Neutrophil (primary cell): ENCODE measurements around the gene KRT10.
"Not testable (repeated sequence)": the region's sequence is repeated elsewhere in the genome, so short reads cannot be mapped to it uniquely, and the experiment has no call there.

Experiments used
- H3K27ac ChIP-seq: fragments of 200-600 bp; sonication (generic); 2 replicates; pipeline ENCODE4 v1.5.1; 2016; ENCODE audit warnings: mild to moderate bottlenecking, moderate library complexity
- H3K27me3 ChIP-seq: fragments of 200-600 bp; sonication (generic); 2 replicates; pipeline ENCODE4 v1.6.0; 2016; ENCODE audit warnings: mild to moderate bottlenecking
- H3K36me3 ChIP-seq: fragments of 200-600 bp; sonication (generic); 2 replicates; pipeline ENCODE4 v1.5.1; 2017
- H3K4me1 ChIP-seq, 2 experiments: fragments of 200-600 bp in 1 of 2; sonication (generic) in 1 of 2; 1 replicate in 1 of 2; 2 replicates in 1 of 2; pipeline versions ENCODE4 v1.5.1 to v1.6.1; 2013 to 2016; ENCODE audit warnings: low read depth in 1 of 2, low read length in 1 of 2, mild to moderate bottlenecking in 1 of 2, moderate library complexity in 1 of 2; ENCODE audit not compliant: control insufficient read depth in 1 of 2, insufficient read depth in 1 of 2
- H3K4me3 ChIP-seq, 2 experiments: fragments of 200-600 bp in 1 of 2; sonication (generic) in 1 of 2; 1 replicate in 1 of 2; 2 replicates in 1 of 2; pipeline ENCODE4 v1.5.1; 2013 to 2016; ENCODE audit warnings: low read depth in 1 of 2, low read length in 1 of 2, mild to moderate bottlenecking in 1 of 2, moderate library complexity in 1 of 2
- H3K9me3 ChIP-seq: fragments of 200-600 bp; sonication (generic); 2 replicates; pipeline ENCODE4 v1.5.1; 2016
- CTCF ChIP-seq: fragments of 200-600 bp; sonication (generic); IDR thresholded peaks from 2 replicates; pipeline ENCODE4 v1.5.1; 2016; ENCODE audit warnings: antibody characterized with exemption

The KRT10 gene

DNA sequence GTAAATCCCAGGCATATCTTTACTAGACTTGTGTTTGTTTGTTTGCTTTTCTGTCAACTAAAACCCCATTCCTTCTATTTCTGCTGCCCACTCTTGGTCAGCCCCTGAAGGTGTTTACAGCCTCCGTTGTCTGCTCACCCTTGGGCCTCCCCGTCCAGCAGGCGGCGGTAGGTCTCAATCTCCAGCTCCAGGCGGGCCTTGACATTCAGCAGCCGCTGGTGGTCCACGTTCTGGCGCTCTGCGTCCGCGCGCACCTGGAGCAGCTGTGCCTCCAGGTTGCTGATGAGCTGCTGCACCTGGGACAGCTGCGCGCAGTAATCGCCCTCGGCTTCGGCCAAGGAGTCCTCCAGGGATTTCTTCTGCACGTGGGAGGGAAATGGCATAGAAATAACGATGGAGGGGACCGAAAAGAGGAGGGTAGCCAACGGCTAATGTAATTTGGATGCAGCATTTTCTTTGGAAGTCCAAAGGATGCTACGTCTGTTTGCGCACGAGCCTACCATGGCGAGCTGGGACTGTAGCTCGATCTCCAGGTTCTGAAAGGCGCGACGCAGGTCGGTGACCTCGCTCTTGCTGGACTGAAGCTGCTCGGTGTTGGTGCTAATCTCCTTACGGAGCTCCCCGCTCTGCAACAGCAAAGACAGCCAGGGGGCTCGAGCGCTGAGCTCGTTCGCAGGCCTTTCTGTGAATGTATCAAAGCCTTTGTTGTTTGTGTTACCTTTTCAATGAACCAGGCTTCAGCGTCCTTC lies 40.7 kb upstream of the KRT10 start:
- TF ChIP-seq CTCF, result no peak
- H3K9me3 ChIP-seq, result no peaks in the 10 kb centered on the region

DNA sequence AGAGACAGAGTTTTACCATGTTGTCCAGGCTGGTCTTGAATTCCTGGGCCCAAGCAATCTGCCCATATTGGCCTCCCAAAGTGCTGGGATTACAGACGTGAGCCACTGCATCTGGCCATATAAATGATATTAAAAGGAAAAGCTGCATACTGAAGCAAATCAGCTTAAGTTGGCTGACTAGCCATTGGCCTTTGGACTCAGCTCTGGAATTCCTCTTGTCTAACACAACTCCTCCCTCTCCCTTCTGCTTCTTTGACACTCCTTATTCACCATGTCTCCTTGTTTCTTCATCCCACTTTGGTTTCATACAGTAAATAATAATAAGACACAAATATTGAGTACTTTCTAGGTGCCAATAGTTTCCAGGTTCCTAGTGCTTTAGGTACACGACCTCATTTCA lies 37.1 kb upstream of the KRT10 start:
- H3K27ac ChIP-seq, result no peak overlapping the region
- TF ChIP-seq CTCF, result no peak
- H3K27me3 ChIP-seq, result peaks cover 73% of the 10 kb centered on the region
- H3K36me3 ChIP-seq, result no peaks in the 10 kb centered on the region
- H3K4me3 ChIP-seq, result no peak overlapping the region
- H3K9me3 ChIP-seq, result no peaks in the 10 kb centered on the region
- peaks cover under 1 to 4% of the 10 kb centered on the region in 2 experiments for H3K4me1 ChIP-seq

More for the DNA sequence above, 40.7 kb upstream of the KRT10 start:
- Histone ChIP-seq H3K36me3 (no peaks in the 10 kb centered on the region), H3K4me3 (no peak overlapping the region), H3K4me1 (peaks cover 31 to 35% of the 10 kb centered on the region in 2 experiments), H3K27ac (no peak overlapping the region), H3K27me3 (peaks cover 48% of the 10 kb centered on the region)

DNA sequence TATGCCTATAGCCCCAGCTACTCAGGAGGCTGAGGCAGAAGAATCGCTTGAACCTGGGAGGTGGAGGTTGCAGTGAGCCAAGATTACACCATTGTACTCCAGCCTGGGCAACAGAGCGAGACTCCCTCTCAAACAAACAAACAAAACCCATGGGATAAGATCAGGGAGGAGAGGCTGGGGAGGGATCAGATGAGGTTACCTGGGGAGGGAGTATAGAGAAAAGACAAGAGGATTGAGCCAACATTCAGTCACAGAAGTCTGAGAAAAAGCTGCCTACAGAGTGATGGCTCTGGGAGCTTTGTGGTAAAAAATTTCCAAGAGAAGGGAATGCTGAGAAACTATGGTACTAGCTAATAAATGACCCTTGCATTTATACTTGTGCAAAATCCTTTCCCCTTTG lies 36.3 kb upstream of the KRT10 start:
- H3K27ac ChIP-seq, H3K36me3 ChIP-seq, H3K4me1 ChIP-seq, H3K9me3 ChIP-seq, H3K4me3 ChIP-seq: not testable (repeated sequence)
- peaks cover 81% of the 10 kb centered on the region for H3K27me3 ChIP-seq

DNA sequence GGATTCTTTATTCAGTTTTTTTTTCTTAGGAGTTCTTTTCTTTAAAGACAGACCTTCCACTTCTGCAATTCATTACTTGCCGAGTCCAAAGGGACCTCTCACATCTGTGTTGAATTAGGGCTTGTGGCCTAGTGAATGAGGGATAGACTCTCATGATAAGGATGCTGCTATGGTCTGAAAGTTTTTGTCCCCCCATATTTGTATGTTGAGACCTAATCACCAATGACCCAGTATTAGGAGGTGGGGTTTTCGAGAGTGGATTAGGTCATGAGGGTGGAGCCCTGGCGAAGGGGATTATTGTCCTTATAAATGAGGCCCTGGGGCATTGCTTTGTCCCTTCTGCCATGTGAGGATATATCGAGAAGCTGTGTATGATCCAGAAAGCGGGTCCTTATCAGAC lies 35.1 kb upstream of the KRT10 start:
- H3K4me1 ChIP-seq, result no peaks in the 10 kb centered on the region
- no peaks in the 10 kb centered on the region for H3K9me3 ChIP-seq
- no peak for TF ChIP-seq CTCF
- no peak overlapping the region for H3K27ac ChIP-seq
- H3K27me3 ChIP-seq, result peaks cover 81% of the 10 kb centered on the region
- H3K4me3 ChIP-seq, result no peak overlapping the region
- H3K36me3 ChIP-seq, result no peaks in the 10 kb centered on the region

- no peaks in the 10 kb centered on the region for H3K36me3 ChIP-seq
- TF ChIP-seq CTCF, result no peak
- no peak overlapping the region for H3K4me3 ChIP-seq
- no peaks in the 10 kb centered on the region for H3K9me3 ChIP-seq
- peaks cover 84% of the 10 kb centered on the region for H3K27me3 ChIP-seq
- H3K4me1 ChIP-seq, result no peaks in the 10 kb centered on the region
- H3K27ac ChIP-seq, result no peak overlapping the region
These were observed 31.9 kb upstream of the KRT10 start for GRCh38 chr17:40854175-40854814.

GRCh38 chr17:40852364-40852763 lies 29.9 kb upstream of the KRT10 start:
- Histone ChIP-seq H3K9me3 (no peaks in the 10 kb centered on the region), H3K4me3 (no peak overlapping the region), H3K27ac (no peak overlapping the region), H3K4me1 (no peaks in the 10 kb centered on the region), H3K36me3 (no peaks in the 10 kb centered on the region), H3K27me3 (peaks cover 96% of the 10 kb centered on the region)
- no peak for TF ChIP-seq CTCF
